HepG2 (cell line): ENCODE results near the gene KDM1B. TPM values are rescaled to one million over a fixed set of nuclear protein-coding genes. Genes with fewer than 3 reads are reported as not detected.

ENCODE experiments used
- CBX5 ChIP-seq: sonication (generic); formaldehyde crosslinking; IDR thresholded peaks from 2 replicates; pipeline ENCODE4 v1.4.0; 2020; ENCODE audit warnings: missing genetic modification reagents, borderline replicate concordance
- CREB3 ChIP-seq: sonication (generic); formaldehyde crosslinking; IDR thresholded peaks from 2 replicates; pipeline ENCODE4 v1.5.0; 2020; ENCODE audit warnings: missing genetic modification reagents
- DZIP1 ChIP-seq: sonication (generic); formaldehyde crosslinking; IDR thresholded peaks from 2 replicates; pipeline ENCODE4 v1.5.0; 2020; ENCODE audit warnings: mild to moderate bottlenecking, missing genetic modification reagents
- FOXA1 ChIP-seq, 2 experiments: fragments of 450-650 bp in 1 of 2; sonication (generic) in 1 of 2; formaldehyde crosslinking in 1 of 2; IDR thresholded peaks; 2 replicates each; pipeline versions ENCODE4 v1.4.0 to v1.6.1; 2016 to 2020; ENCODE audit warnings: missing genetic modification reagents in 1 of 2
- FOXC1 ChIP-seq: sonication (generic); formaldehyde crosslinking; IDR thresholded peaks from 2 replicates; pipeline ENCODE4 v1.8.0; 2022; ENCODE audit warnings: mild to moderate bottlenecking, missing genetic modification reagents, borderline replicate concordance
- HIC2 ChIP-seq: sonication (generic); formaldehyde crosslinking; IDR thresholded peaks from 2 replicates; pipeline ENCODE4 v1.9.0; 2022; ENCODE audit warnings: low read depth, missing genetic modification reagents
- JUND ChIP-seq: sonication (generic); formaldehyde crosslinking; IDR thresholded peaks from 2 replicates; pipeline ENCODE4 v1.8.0; 2022; ENCODE audit warnings: mild to moderate bottlenecking, missing genetic modification reagents
- MLXIP ChIP-seq: sonication (generic); formaldehyde crosslinking; IDR thresholded peaks from 2 replicates; pipeline ENCODE4 v1.9.0; 2021; ENCODE audit warnings: missing genetic modification reagents, borderline replicate concordance
- NAIF1 ChIP-seq: sonication (generic); formaldehyde crosslinking; IDR thresholded peaks from 2 replicates; pipeline ENCODE4 v1.5.0; 2020; ENCODE audit warnings: mild to moderate bottlenecking, missing genetic modification reagents, borderline replicate concordance
- NCOA1 ChIP-seq: sonication (generic); formaldehyde crosslinking; IDR thresholded peaks from 2 replicates; pipeline ENCODE4 v1.9.0; 2021; ENCODE audit warnings: missing genetic modification reagents
- NFKBIZ ChIP-seq: IDR thresholded peaks from 2 replicates; pipeline ENCODE4 v1.6.1; 2018; ENCODE audit warnings: missing genetic modification reagents, missing compliant biosample characterization
- SNRNP70 ChIP-seq: fragments of 200-400 bp; formaldehyde crosslinking; IDR thresholded peaks from 2 replicates; pipeline ENCODE4 v1.6.1; 2017; ENCODE audit warnings: mild to moderate bottlenecking, low read depth, low read length, moderate library complexity
- SRSF9 ChIP-seq: fragments of 200-400 bp; formaldehyde crosslinking; IDR thresholded peaks from 2 replicates; pipeline ENCODE4 v1.6.1; 2018; ENCODE audit warnings: borderline replicate concordance, mild to moderate bottlenecking, low read depth, low read length; ENCODE audit not compliant: insufficient read depth, poor library complexity, severe bottlenecking
- TAF1 ChIP-seq: sonication (generic); formaldehyde crosslinking; IDR thresholded peaks from 2 replicates; pipeline ENCODE4 v1.4.0; 2020; ENCODE audit warnings: missing genetic modification reagents
- TEF ChIP-seq: sonication (generic); formaldehyde crosslinking; IDR thresholded peaks from 2 replicates; pipeline ENCODE4 v1.5.0; 2020; ENCODE audit warnings: missing genetic modification reagents
- ZBTB21 ChIP-seq: sonication (generic); formaldehyde crosslinking; IDR thresholded peaks from 2 replicates; pipeline ENCODE4 v1.4.0; 2020; ENCODE audit warnings: missing genetic modification reagents
- ZNF207 ChIP-seq: fragments of 450-650 bp; IDR thresholded peaks from 2 replicates; pipeline ENCODE4 v1.6.1; 2016; ENCODE audit warnings: antibody characterized with exemption, borderline replicate concordance
- ZNF232 ChIP-seq: sonication (generic); formaldehyde crosslinking; IDR thresholded peaks from 2 replicates; pipeline ENCODE4 v1.4.0; 2020; ENCODE audit warnings: missing genetic modification reagents, borderline replicate concordance
- ZNF674 ChIP-seq: sonication (generic); formaldehyde crosslinking; IDR thresholded peaks from 2 replicates; pipeline ENCODE4 v1.5.0; 2020; ENCODE audit warnings: low read depth, mild to moderate bottlenecking, missing genetic modification reagents
- ZNF790 ChIP-seq: sonication (generic); formaldehyde crosslinking; IDR thresholded peaks from 2 replicates; pipeline ENCODE4 v1.8.0; 2022; ENCODE audit warnings: missing genetic modification reagents, mild to moderate bottlenecking, borderline replicate concordance
- polyA plus RNA-seq, 8 experiments: library from polyadenylated mRNA; depleted of rRNA in 3 of 8; stranded (reverse) in 7 of 8; unstranded in 1 of 8; fragments of >200 nt; fragmentation: Illumina TruSeq in 4 of 8; extraction: Trizol in 4 of 8; gene quantifications; 2 replicates each; pipeline versions ENCODE4 v1.2.1 to v1.2.3, GENCODE V29; 2011 to 2016; ENCODE audit warnings: low read depth in 4 of 8, missing spikeins in 1 of 8, mixed read lengths in 1 of 8; ENCODE audit not compliant: insufficient read depth in 1 of 8
- total RNA-seq, 5 experiments: library from RNA; depleted of rRNA; stranded (reverse); fragments of >200 nt; fragmentation: Illumina TruSeq; extraction: Trizol; gene quantifications; 2 replicates each; pipeline ENCODE4 v1.2.3, GENCODE V29; 2016; ENCODE audit warnings: low read depth in 1 of 5

The KDM1B gene
- total and polyA plus RNA-seq, 2 of the 13 experiments (the other 11 are each of a cell fraction or from before 2014, with no cell fraction given): 9.8 to 13.2 TPM

GRCh38 chr6:18209539-18210197, 54.4 kb downstream of the KDM1B start (continued):
- no peak for TF ChIP-seq TEF (CRISPR knock-in tag)
- no peak for TF ChIP-seq CREB3
- TF ChIP-seq ZBTB21: no peak
- no peak for TF ChIP-seq NFKBIZ (CRISPR knock-in tag)
- no peak for TF ChIP-seq MLXIP (CRISPR knock-in tag)
- TF ChIP-seq SRSF9: no peak
- no peak for TF ChIP-seq ZNF207
- no peak for TF ChIP-seq SNRNP70
- TF ChIP-seq DZIP1 (CRISPR knock-in tag): no peak
- TF ChIP-seq ZNF790 (CRISPR knock-in tag): no peak
- TF ChIP-seq HIC2 (CRISPR knock-in tag): no peak
- no peak for TF ChIP-seq ZNF674 (CRISPR knock-in tag)
- no peak for TF ChIP-seq FOXA1 (IDR thresholded peaks at IDR 0.05)
- TF ChIP-seq FOXA1 (CRISPR knock-in tag; IDR thresholded peaks at IDR 0.05): no peak
- no peak for TF ChIP-seq JUND (CRISPR knock-in tag)
- TF ChIP-seq FOXC1 (CRISPR knock-in tag): 0 out of 2 replicates have a peak, but pooled peaks have one; percentile 34
- no peak for TF ChIP-seq TAF1 (CRISPR knock-in tag)
- no peak for TF ChIP-seq CBX5 (CRISPR knock-in tag)
- 0 out of 2 replicates have a peak, but pooled peaks have one; percentile 30 for TF ChIP-seq NCOA1 (CRISPR knock-in tag)
- TF ChIP-seq NAIF1 (CRISPR knock-in tag): no peak
- TF ChIP-seq ZNF232 (CRISPR knock-in tag): no peak
